ENCODE results near the gene IFNLR1. TPM values are rescaled to one million over a fixed set of nuclear protein-coding genes. Genes with fewer than 3 reads are reported as not detected.

Gene IFNLR1
- total and polyA plus RNA-seq, 2 donors (not counting 1 experiment from before 2014, with no cell fraction given) = under 0.01 to 0.02 TPM

DNA sequence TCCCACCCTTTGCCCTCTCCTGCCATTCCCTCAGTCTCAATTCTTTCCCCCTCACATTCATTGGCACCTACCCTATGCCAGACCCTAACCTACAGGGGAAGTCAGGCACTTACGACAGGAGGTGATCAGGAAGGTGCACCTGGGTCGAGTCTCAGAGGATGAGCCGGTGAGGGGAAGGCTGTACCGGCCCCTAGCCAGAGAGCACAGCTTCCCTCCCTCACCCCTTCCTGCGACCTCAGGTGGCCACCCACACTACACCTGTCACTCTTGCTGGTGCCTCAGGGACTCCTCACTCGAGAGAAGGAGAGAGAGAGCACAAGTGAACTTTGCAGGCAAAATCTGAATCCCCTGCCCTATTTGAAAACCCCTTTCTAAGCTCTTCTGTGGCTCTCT lies 73.5 kb downstream of the IFNLR1 start:
- Histone ChIP-seq H3K79me2 (ENCODE audit: control insufficient read depth, insufficient read depth, low read length) (no peaks in the 10 kb centered on the region), H3K9me3 (ENCODE audit: control insufficient read depth, insufficient read depth, low read depth, low read length) (no peaks in the 10 kb centered on the region), H3K36me3 (ENCODE audit: control insufficient read depth, insufficient read depth, low read length) (no peaks in the 10 kb centered on the region), H3K4me1 (ENCODE audit: control insufficient read depth, extremely low read depth, insufficient read depth, low read length) (no peaks in the 10 kb centered on the region), H2AFZ (ENCODE audit: low read length) (no peak overlapping the region), H4K20me1 (ENCODE audit: control insufficient read depth, extremely low read depth, insufficient read depth, low read length) (no peaks in the 10 kb centered on the region), H3K4me3 (replicated peaks in 1 of 4; ENCODE audit: control extremely low read depth in 1 of 4, insufficient read depth in 1 of 4, low read depth in 3 of 4, low read length in 4 of 4) (no peak overlapping the region), H3K27ac (ENCODE audit: insufficient read depth, low read length) (no peak overlapping the region), H3K4me2 (ENCODE audit: extremely low read depth, insufficient read depth, low read length) (no peak overlapping the region), H3K9ac (ENCODE audit: insufficient read depth, low read length) (no peak overlapping the region), H3K27me3 (ENCODE audit: control insufficient read depth, insufficient read depth, low read length) (peaks cover 12% of the 10 kb centered on the region)
- DNase-seq (ENCODE audit: low read depth in 2 of 2) = no peak
- TF ChIP-seq, protein P1, sequence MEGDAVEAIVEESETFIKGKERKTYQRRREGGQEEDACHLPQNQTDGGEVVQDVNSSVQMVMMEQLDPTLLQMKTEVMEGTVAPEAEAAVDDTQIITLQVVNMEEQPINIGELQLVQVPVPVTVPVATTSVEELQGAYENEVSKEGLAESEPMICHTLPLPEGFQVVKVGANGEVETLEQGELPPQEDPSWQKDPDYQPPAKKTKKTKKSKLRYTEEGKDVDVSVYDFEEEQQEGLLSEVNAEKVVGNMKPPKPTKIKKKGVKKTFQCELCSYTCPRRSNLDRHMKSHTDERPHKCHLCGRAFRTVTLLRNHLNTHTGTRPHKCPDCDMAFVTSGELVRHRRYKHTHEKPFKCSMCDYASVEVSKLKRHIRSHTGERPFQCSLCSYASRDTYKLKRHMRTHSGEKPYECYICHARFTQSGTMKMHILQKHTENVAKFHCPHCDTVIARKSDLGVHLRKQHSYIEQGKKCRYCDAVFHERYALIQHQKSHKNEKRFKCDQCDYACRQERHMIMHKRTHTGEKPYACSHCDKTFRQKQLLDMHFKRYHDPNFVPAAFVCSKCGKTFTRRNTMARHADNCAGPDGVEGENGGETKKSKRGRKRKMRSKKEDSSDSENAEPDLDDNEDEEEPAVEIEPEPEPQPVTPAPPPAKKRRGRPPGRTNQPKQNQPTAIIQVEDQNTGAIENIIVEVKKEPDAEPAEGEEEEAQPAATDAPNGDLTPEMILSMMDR (conservative IDR thresholded peaks at IDR 0.05 in 1 of 2, IDR thresholded peaks at IDR 0.05 in 1 of 2; ENCODE audit: low read depth in 1 of 2, low read length in 2 of 2) = no peak
- TF ChIP-seq EZH2 (IDR thresholded peaks at IDR 0.05; ENCODE audit: low read length, missing control alignments) = no peak

DNA sequence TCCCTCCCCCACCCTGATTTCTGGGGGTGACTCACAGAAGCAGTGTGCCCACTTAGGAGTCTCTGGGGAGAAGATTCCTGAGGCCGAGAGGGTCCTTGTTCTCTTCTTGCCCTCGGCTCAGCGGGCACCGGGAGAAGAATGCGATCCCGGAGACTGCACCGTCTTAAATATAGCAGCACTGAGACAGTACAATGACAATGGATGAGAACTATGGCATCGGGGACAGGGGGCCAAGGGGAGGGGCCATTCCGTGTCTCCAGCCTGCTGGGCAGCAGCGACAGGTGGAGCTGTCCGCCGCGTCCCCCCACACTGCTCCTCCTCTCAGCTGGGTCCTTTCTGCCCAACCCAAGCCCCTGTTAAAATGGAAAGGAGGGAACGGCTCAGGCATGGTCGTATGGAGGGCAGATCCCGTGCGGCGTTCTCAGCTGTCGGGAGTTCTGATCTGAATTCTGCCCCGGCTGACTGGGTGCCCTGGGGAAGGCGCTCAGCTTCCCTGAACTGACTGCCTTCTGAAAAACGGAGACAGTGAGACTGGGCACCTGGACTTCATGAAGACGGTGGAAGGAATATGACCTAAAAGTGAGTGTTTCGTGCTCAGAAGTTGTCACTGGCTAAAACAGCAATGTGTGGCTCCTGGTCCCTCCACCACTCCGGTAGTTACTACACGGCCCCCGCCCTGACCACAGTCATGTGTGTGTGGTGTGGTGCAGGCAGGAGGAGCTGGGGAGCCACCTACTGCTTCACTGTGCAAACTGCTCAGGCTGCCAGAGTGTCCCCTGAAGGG lies 74.9 kb downstream of the IFNLR1 start, which contains the start of gene MYOM3:
Gene MYOM3, minus strand, starts transcription at position 140 of the 784 bp plus-strand sequence. CDS start 3,499 bp downstream, outside the sequence.
- no peaks in the 10 kb centered on the region for H4K20me1 ChIP-seq (ENCODE audit: control insufficient read depth, extremely low read depth, insufficient read depth, low read length)
- no peaks in the 10 kb centered on the region for H3K79me2 ChIP-seq (ENCODE audit: control insufficient read depth, insufficient read depth, low read length)
- no peak within 1 kb of the TSS for H2AFZ ChIP-seq (ENCODE audit: low read length)
- H3K4me1 ChIP-seq (ENCODE audit: control insufficient read depth, extremely low read depth, insufficient read depth, low read length) = no peaks in the 10 kb centered on the region
- no peak for TF ChIP-seq EZH2 (IDR thresholded peaks at IDR 0.05; ENCODE audit: low read length, missing control alignments)
- TF ChIP-seq, protein P1 (conservative IDR thresholded peaks at IDR 0.05 in 1 of 2, IDR thresholded peaks at IDR 0.05 in 1 of 2; ENCODE audit: low read depth in 1 of 2, low read length in 2 of 2) = peak; percentile 43 to 63
- H3K36me3 ChIP-seq (ENCODE audit: control insufficient read depth, insufficient read depth, low read length) = no peaks in the 10 kb centered on the region
- H3K4me2 ChIP-seq (ENCODE audit: extremely low read depth, insufficient read depth, low read length) = peak within 1 kb of the TSS; percentile 59
- peak; percentile 70 to 85 for DNase-seq (ENCODE audit: low read depth in 2 of 2)
- peaks cover 9% of the 10 kb centered on the region for H3K27me3 ChIP-seq (ENCODE audit: control insufficient read depth, insufficient read depth, low read length)
- no peaks in the 10 kb centered on the region for H3K9me3 ChIP-seq (ENCODE audit: control insufficient read depth, insufficient read depth, low read depth, low read length)
- no peak within 1 kb of the TSS for H3K9ac ChIP-seq (ENCODE audit: insufficient read depth, low read length)
- H3K27ac ChIP-seq (ENCODE audit: insufficient read depth, low read length) = no peak within 1 kb of the TSS
- peak within 1 kb of the TSS in 1 of 4 experiments; percentile 17 for H3K4me3 ChIP-seq (replicated peaks in 1 of 4; ENCODE audit: control extremely low read depth in 1 of 4, insufficient read depth in 1 of 4, low read depth in 3 of 4, low read length in 4 of 4)

DNA sequence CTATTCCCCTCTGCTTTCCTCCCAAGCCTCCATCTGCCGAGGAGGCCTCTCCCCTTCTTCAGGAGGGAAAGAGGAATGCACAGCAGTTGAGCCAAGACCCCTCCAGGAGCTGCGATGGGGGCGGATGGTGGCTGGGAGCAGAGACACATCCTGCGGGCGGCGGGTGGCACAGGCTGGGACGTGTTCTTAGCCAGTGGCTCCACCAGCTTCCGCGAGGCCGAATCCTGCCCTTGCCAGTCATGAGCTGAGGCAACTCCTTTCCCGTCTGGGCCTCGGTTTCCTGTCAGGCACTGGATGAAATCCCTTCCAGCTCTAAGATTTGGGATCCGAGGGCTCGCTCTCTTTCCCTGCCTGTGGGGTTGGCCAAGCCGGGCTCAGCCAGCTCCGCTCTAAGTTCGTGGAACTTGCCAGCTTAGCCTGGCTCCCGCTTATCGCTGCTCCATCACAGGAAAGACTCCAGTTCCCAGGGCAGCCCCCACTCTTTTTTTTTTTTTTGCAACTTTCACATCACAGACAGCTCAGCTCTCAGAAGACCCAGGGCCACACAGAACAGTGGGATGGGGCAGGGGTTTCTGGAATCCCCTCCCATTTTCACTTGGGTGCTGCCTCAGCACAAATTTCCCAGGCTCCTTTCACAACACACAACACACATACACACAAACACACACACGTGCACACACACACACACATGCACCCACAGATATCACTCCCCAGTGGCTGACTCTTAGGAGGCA lies 75.7 kb downstream of the IFNLR1 start:
- DNase-seq (ENCODE audit: low read depth in 2 of 2) = no peak
- Histone ChIP-seq H3K4me2 (ENCODE audit: extremely low read depth, insufficient read depth, low read length) (no peak overlapping the region), H3K9ac (ENCODE audit: insufficient read depth, low read length) (no peak overlapping the region)

More for the DNA sequence above, 75.7 kb downstream of the IFNLR1 start:
- no peak overlapping the region for H2AFZ ChIP-seq (ENCODE audit: low read length)
- H4K20me1 ChIP-seq (ENCODE audit: control insufficient read depth, extremely low read depth, insufficient read depth, low read length) = no peaks in the 10 kb centered on the region
- H3K27ac ChIP-seq (ENCODE audit: insufficient read depth, low read length) = no peak overlapping the region
- TF ChIP-seq, protein P1 (conservative IDR thresholded peaks at IDR 0.05 in 1 of 2, IDR thresholded peaks at IDR 0.05 in 1 of 2; ENCODE audit: low read depth in 1 of 2, low read length in 2 of 2) = no peak
- no peak for TF ChIP-seq EZH2 (IDR thresholded peaks at IDR 0.05; ENCODE audit: low read length, missing control alignments)
- H3K9me3 ChIP-seq (ENCODE audit: control insufficient read depth, insufficient read depth, low read depth, low read length) = no peaks in the 10 kb centered on the region
- peaks cover 9% of the 10 kb centered on the region for H3K27me3 ChIP-seq (ENCODE audit: control insufficient read depth, insufficient read depth, low read length)
- H3K36me3 ChIP-seq (ENCODE audit: control insufficient read depth, insufficient read depth, low read length) = no peaks in the 10 kb centered on the region
- H3K4me3 ChIP-seq (replicated peaks in 1 of 4; ENCODE audit: control extremely low read depth in 1 of 4, insufficient read depth in 1 of 4, low read depth in 3 of 4, low read length in 4 of 4) = no peak overlapping the region
- no peaks in the 10 kb centered on the region for H3K4me1 ChIP-seq (ENCODE audit: control insufficient read depth, extremely low read depth, insufficient read depth, low read length)
- no peaks in the 10 kb centered on the region for H3K79me2 ChIP-seq (ENCODE audit: control insufficient read depth, insufficient read depth, low read length)

Measured in fibroblast of lung (primary cell).